ENCODE measurements around the gene MYBPC2.
A peak's percentile ranks its signal among the peaks of the same experiment; 100 is the strongest.

The MYBPC2 gene

DNA sequence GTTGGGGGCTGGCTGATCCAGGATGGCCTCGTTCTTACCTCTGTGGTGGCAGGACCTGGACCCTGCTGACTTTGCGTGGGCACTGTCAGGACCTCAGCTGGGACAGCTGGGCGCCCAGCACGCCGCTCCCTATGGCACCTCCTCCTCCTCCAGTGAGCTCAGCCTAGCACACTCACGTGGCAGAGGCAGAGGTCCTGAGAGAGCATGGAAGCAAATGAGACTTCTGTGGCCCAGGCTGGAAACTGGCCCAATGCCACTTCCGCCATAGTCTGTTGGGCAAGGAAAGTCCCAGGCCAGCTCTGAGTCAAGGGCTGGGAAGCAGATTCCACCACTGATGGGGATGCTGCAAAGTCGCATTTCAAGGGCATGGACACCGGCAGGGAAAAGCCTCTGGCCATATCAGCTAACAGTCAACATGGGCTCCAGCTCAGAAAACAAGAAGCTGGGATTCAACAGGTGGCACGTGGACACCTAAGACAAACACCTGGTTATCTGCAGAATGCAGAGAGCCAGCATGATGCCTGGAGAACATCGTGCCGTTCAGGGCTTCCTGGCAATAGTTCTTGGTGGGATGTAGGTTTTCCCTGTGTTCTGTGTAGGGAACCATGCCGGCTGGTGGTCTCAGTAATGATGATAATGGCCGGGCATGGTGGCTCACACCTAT lies 16.7 kb downstream of the MYBPC2 start:
- no peak for DNase-seq
- TF ChIP-seq GATA1 (IDR thresholded peaks at IDR 0.05; ENCODE audit: low read depth, low read length) (no peak), POLR2A (IDR thresholded peaks at IDR 0.05; ENCODE audit: low read length) (no peak)

DNA sequence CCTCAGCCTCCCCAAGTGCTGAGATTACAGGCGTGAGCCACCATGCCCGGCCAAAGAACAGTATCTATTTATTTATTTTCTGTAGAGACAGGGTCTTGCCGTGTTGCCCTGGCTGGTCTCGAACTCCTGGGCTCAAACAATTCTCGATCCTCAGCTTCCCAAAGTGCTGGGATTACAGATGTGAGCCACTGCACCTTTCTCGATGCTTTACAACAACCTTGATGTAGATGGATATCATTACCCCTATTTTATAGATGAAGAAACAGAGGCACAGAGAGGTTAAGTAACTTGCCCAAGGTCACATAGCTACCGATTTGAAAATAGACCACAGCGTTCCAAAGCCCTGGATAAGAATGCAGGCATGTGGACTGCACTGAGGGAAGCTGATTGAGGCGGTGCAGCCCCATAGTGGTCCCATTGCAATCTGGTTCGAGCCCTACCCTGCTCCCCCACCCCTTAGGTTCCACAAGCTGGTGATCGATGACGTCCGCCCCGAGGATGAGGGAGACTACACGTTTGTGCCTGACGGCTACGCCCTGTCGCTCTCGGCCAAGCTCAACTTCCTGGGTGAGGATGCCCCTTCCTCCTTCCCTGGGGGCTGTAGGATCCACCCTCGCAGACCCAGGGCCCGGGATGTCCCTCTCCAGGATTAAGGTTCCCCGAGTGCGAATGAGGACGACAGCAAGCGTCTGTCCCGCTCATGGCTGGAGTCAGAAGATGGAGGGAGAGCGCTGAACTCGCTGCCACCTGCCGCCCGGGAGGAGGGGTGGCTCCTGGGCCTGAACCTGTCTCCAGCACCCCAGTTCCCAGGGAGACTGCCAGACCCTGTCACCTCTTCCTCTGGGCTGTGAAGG lies 17.9 kb downstream of the MYBPC2 start:
- TF ChIP-seq POLR2A (IDR thresholded peaks at IDR 0.05; ENCODE audit: low read length) (no peak), GATA1 (IDR thresholded peaks at IDR 0.05; ENCODE audit: low read depth, low read length) (no peak)

GRCh38 chr19:50451223-50451534 lies 18.5 kb downstream of the MYBPC2 start:
- TF ChIP-seq POLR2A (IDR thresholded peaks at IDR 0.05; ENCODE audit: low read length) (no peak), GATA1 (IDR thresholded peaks at IDR 0.05; ENCODE audit: low read depth, low read length) (no peak)
- DNase-seq, result no peak

More for the DNA sequence above, 17.9 kb downstream of the MYBPC2 start:
- DNase-seq, result no peak

GRCh38 chr19:50453243-50453642 lies 20.6 kb downstream of the MYBPC2 start:
- TF ChIP-seq GATA1 (IDR thresholded peaks at IDR 0.05; ENCODE audit: low read depth, low read length), result no peak
- DNase-seq, result no peak

GRCh38 chr19:50455992-50456391 lies 23.3 kb downstream of the MYBPC2 start:
- TF ChIP-seq GATA1 (IDR thresholded peaks at IDR 0.05; ENCODE audit: low read depth, low read length) (no peak), POLR2A (IDR thresholded peaks at IDR 0.05; ENCODE audit: low read length) (no peak)
- no peak for DNase-seq

DNA sequence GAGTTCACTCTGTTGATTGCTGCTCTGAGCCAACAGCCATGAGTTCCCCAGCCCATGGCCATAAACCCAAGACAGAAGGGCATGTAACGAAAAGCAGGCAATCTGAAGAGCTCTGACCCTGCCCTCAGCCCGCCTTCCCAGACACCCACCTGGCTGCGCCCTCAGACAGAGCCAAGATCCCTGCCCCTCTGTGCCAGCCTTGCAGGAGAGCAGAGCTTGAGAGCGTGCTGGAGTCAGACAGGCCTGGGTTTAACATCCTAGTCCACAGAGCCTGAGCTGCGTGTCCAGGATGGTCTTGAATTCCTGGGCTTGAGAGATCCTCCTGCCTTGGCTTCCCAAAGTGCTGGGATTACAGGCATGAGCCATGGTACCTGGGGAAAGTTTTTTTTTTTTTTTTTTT lies 24.6 kb downstream of the MYBPC2 start:
- no peak for DNase-seq
- TF ChIP-seq POLR2A (IDR thresholded peaks at IDR 0.05; ENCODE audit: low read length) (no peak), GATA1 (IDR thresholded peaks at IDR 0.05; ENCODE audit: low read depth, low read length) (no peak)

DNA sequence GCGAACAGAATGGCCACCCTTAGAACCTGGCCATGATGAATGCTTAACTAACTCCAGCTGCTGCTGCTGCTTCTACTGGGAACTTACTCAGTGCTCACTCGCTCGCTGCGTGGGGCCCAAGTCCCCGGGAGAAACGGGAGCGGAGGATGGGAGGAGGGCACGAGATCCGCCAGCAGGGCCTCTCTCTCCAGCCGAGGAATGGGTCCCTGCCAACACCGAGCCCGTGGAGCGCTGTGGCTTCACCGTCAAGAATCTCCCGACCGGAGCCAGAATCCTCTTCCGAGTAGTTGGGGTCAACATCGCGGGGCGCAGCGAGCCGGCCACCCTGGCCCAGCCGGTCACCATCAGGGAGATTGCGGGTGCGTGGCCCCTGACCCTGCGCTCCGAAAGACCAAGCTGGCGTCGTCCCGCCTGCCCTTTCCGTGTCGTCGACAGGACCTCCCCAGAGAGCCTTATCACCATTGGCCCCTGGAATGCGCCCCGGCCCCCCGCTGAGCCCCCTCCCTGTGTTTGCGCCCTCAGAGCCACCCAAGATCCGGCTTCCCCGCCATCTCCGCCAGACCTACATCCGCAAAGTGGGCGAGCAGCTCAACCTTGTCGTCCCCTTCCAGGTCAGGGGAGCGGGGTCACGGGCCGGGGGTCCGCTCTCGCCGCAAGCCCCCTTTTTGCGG lies 25.8 kb downstream of the MYBPC2 start:
- DNase-seq, result no peak
- no peak for TF ChIP-seq POLR2A (IDR thresholded peaks at IDR 0.05; ENCODE audit: low read length)
- TF ChIP-seq GATA1 (IDR thresholded peaks at IDR 0.05; ENCODE audit: low read depth, low read length), result no peak

- DNase-seq, result no peak
Observed at GRCh38 chr19:50459067-50459456, 26.4 kb downstream of the MYBPC2 start.

GRCh38 chr19:50459638-50460037 lies 26.9 kb downstream of the MYBPC2 start:
- TF ChIP-seq POLR2A (IDR thresholded peaks at IDR 0.05; ENCODE audit: low read length) (no peak), GATA1 (IDR thresholded peaks at IDR 0.05; ENCODE audit: low read depth, low read length) (no peak)
- DNase-seq, result no peak

More at GRCh38 chr19:50459067-50459456, 26.4 kb downstream of the MYBPC2 start:
- TF ChIP-seq POLR2A (IDR thresholded peaks at IDR 0.05; ENCODE audit: low read length) (no peak), GATA1 (IDR thresholded peaks at IDR 0.05; ENCODE audit: low read depth, low read length) (no peak)

DNA sequence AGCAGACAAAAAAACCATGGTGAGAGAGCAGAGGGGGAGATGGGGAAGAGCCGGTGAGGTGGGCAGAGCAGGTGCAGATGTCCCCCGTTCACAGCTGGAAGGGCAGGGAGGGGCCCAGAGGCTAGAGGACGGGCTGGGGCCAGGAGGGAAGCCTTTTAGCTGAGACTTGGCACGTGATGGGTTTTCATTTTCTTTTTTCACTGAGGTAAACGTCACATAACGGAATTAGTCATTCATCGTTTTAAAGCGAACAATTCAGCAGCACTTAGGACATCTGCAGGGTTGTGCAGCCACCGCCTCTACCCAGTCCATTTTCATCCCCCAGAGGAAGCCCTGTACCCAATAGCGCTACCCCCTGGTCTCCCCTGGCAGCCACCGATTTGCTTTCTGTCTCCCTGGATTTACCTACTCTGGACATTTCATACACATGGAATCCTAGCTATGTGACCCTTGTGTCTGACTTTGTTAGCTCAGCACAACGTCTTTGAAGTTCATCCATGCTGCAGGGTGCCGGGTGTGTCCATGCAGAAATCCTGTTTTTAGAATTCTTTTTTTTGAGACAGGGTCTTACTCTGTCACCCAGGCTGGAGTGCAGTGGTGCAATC lies 27.6 kb downstream of the MYBPC2 start:
- no peak for DNase-seq
- TF ChIP-seq GATA1 (IDR thresholded peaks at IDR 0.05; ENCODE audit: low read depth, low read length) (no peak), POLR2A (IDR thresholded peaks at IDR 0.05; ENCODE audit: low read length) (no peak)

- peak; percentile 64 to 72 for DNase-seq
- TF ChIP-seq GATA1 (IDR thresholded peaks at IDR 0.05; ENCODE audit: low read depth, low read length), result no peak
- TF ChIP-seq POLR2A (IDR thresholded peaks at IDR 0.05; ENCODE audit: low read length), result no peak
Observed at GRCh38 chr19:50461066-50461875, 28.6 kb downstream of the MYBPC2 start.

GRCh38 chr19:50462970-50463369 lies 30.3 kb downstream of the MYBPC2 start:
- TF ChIP-seq POLR2A (IDR thresholded peaks at IDR 0.05; ENCODE audit: low read length) (no peak), GATA1 (IDR thresholded peaks at IDR 0.05; ENCODE audit: low read depth, low read length) (no peak)
- no peak for DNase-seq

DNA sequence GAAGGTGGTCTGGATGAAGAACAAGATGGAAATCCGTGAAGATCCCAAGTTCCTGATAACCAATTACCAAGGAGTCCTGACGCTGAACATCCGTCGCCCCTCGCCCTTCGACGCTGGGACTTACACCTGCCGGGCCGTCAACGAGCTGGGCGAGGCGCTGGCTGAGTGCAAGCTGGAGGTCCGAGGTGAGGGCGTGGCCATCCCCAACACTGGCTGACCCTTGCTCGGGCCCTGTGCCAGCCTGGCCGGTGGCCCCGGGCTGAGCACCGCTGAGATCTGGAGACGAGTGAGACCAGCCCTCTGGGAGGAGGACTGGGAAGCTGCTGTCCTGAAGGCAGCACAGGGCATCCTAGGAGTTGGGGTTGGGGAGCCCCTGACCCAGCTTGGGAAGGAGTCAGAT lies 31.7 kb downstream of the MYBPC2 start:
- TF ChIP-seq GATA1 (IDR thresholded peaks at IDR 0.05; ENCODE audit: low read depth, low read length) (no peak), POLR2A (IDR thresholded peaks at IDR 0.05; ENCODE audit: low read length) (no peak)
- DNase-seq, result no peak
